ENCODE results near the gene TRAF3IP1.

GRCh38 chr2:238291550-238292281 is 28.6 kb upstream of the TRAF3IP1 start:
- TF ChIP-seq CTCF (IDR thresholded peaks at IDR 0.05 in 8 of 11, conservative IDR thresholded peaks at IDR 0.05 in 3 of 11): no peak
- TF ChIP-seq POLR2A (IDR thresholded peaks at IDR 0.05): no peak
- TF ChIP-seq POLR2AphosphoS5 (IDR thresholded peaks at IDR 0.05): no peak

Measured in spleen (tissue), 7 donors.